A549 (cell line): ENCODE measurements around the gene ELFN1. TPM values are rescaled to one million over a fixed set of nuclear protein-coding genes. Genes with fewer than 3 reads are reported as not detected.
A peak's percentile ranks its signal among the peaks of the same experiment; 100 is the strongest.

Experiments
- ATAC-seq, 2 experiments: fragments of 200-7000 bp in 1 of 2; fragments of >200 bp in 1 of 2; cut with Nextera tagmentation in 1 of 2; cut with Tn5 transposase in 1 of 2; 3 replicates each; pipeline versions ENCODE4 v1.8.0 to v1.9.1; 2018 to 2020; ENCODE audit warnings: mild to moderate bottlenecking in 1 of 2, moderate library complexity in 1 of 2
- CTCF ChIA-PET: fragments of 300-600 bp; sonication (Branson Sonifier 250); formaldehyde crosslinking; extraction: SDS; loops from one replicate; lab custom pipeline; 2021; ENCODE audit warnings: antibody characterized with exemption, inconsistent platforms; lab: Yijun Ruan, JAX
- POLR2A ChIA-PET: fragments of 350-600 bp; formaldehyde crosslinking; extraction: SDS; loops from one replicate; lab custom pipeline; 2021; ENCODE audit warnings: antibody characterized with exemption, inconsistent platforms; lab: Yijun Ruan, JAX
- DNase-seq, 2 experiments: peaks; one replicate each; pipeline versions ENCODE4 v3.0.0 to v3.0.0-alpha.2; 2011 to 2016; ENCODE audit warnings: low read depth in 1 of 2, low spot score in 1 of 2
- FAIRE-seq: peaks from 2 replicates; lab custom pipeline; 2011; peaks lifted over from hg19 to GRCh38; lab: Jason Lieb, UNC
- H3K27ac ChIP-seq, 2 experiments: fragments of >200 bp; sonication (Bioruptor Twin); formaldehyde crosslinking; 3 replicates each; pipeline ENCODE4 v1.5.1; 2016 to 2017
- H3K4me1 ChIP-seq: fragments of >200 bp; sonication (Bioruptor Twin); formaldehyde crosslinking; 3 replicates; pipeline ENCODE4 v1.6.1; 2016
- H3K4me2 ChIP-seq: fragments of >200 bp; sonication (Bioruptor Twin); formaldehyde crosslinking; 3 replicates; pipeline ENCODE4 v1.6.1; 2016
- H3K4me3 ChIP-seq: fragments of >200 bp; sonication (Bioruptor Twin); formaldehyde crosslinking; 3 replicates; pipeline ENCODE4 v1.5.1; 2016
- H3K9me3 ChIP-seq: fragments of >200 bp; sonication (Bioruptor Twin); formaldehyde crosslinking; 3 replicates; pipeline ENCODE4 v1.6.1; 2016
- BCL3 ChIP-seq: fragments of >200 bp; sonication (Bioruptor Twin); formaldehyde crosslinking; IDR thresholded peaks from 3 replicates; pipeline ENCODE4 v1.6.1; 2016
- CBX8 ChIP-seq: fragments of 200-600 bp; sonication (generic); IDR thresholded peaks from 2 replicates; pipeline ENCODE4 v1.6.1; 2016
- CHD4 ChIP-seq: fragments of 200-600 bp; sonication (generic); IDR thresholded peaks from 2 replicates; pipeline ENCODE4 v1.6.1; 2016; ENCODE audit warnings: antibody characterized with exemption, mild to moderate bottlenecking, borderline replicate concordance
- ESRRA ChIP-seq: fragments of 150-350 bp; IDR thresholded peaks from 2 replicates; pipeline ENCODE4 v1.6.1; 2014; ENCODE audit warnings: mild to moderate bottlenecking, low read length, borderline replicate concordance
- FOXS1 ChIP-seq: fragments of 250-450 bp; sonication (Bioruptor Pico); IDR thresholded peaks from 2 replicates; pipeline ENCODE4 v1.5.0; 2020; ENCODE audit warnings: mild to moderate bottlenecking, moderate library complexity
- GATA3 ChIP-seq: IDR thresholded peaks from 2 replicates; pipeline ENCODE4 v1.6.1; 2012; ENCODE audit warnings: borderline replicate concordance
- HEYL ChIP-seq: fragments of 250-450 bp; sonication (Bioruptor Pico); IDR thresholded peaks from 2 replicates; pipeline ENCODE4 v1.8.0; 2021; ENCODE audit warnings: mild to moderate bottlenecking, moderate library complexity
- HOXA7 ChIP-seq: fragments of 250-450 bp; sonication (Bioruptor Pico); IDR thresholded peaks from 2 replicates; pipeline ENCODE4 v1.5.0; 2020; ENCODE audit warnings: mild to moderate bottlenecking, moderate library complexity
- HOXB13 ChIP-seq: fragments of 250-450 bp; sonication (Bioruptor Pico); IDR thresholded peaks from 2 replicates; pipeline ENCODE4 v1.5.0; 2020; ENCODE audit warnings: low read depth, mild to moderate bottlenecking, moderate library complexity
- HOXB5 ChIP-seq: fragments of 250-450 bp; sonication (Bioruptor Pico); IDR thresholded peaks from 2 replicates; pipeline ENCODE4 v1.5.0; 2020; ENCODE audit warnings: mild to moderate bottlenecking, moderate library complexity
- KDM1A ChIP-seq: fragments of 200-600 bp; sonication (generic); IDR thresholded peaks from 2 replicates; pipeline ENCODE4 v1.6.1; 2016; ENCODE audit warnings: low read depth, mild to moderate bottlenecking
- KDM5A ChIP-seq: fragments of 200-600 bp; sonication (generic); IDR thresholded peaks from 2 replicates; pipeline ENCODE4 v1.6.1; 2016; ENCODE audit warnings: antibody characterized with exemption, mild to moderate bottlenecking
- MAFK ChIP-seq: fragments of 450-650 bp; IDR thresholded peaks from 2 replicates; pipeline ENCODE4 v1.6.1; 2014; ENCODE audit not compliant: partially characterized antibody
- NFE2L2 ChIP-seq: fragments of 150-350 bp; conservative IDR thresholded peaks from 2 replicates; pipeline ENCODE4 v1.6.1; 2014; ENCODE audit warnings: low read length
- NR3C1 ChIP-seq: fragments of >200 bp; sonication (Bioruptor Twin); formaldehyde crosslinking; IDR thresholded peaks from 3 replicates; pipeline ENCODE4 v1.6.1; 2017
- POLR2A ChIP-seq: IDR thresholded peaks from 2 replicates; pipeline ENCODE4 v1.6.1; 2012; ENCODE audit warnings: mild to moderate bottlenecking, low read length
- POLR2AphosphoS2 ChIP-seq: conservative IDR thresholded peaks from 2 replicates; pipeline ENCODE4 v1.6.1; 2012; ENCODE audit warnings: low read length, improper control_type of control experiment, inconsistent platforms
- RAD21 ChIP-seq, 2 experiments: fragments of >200 bp in 1 of 2; sonication (Bioruptor Twin) in 1 of 2; formaldehyde crosslinking in 1 of 2; IDR thresholded peaks in 1 of 2; conservative IDR thresholded peaks in 1 of 2; 2 replicates in 1 of 2; 3 replicates in 1 of 2; pipeline ENCODE4 v1.6.1; 2012 to 2018; ENCODE audit warnings: inconsistent platforms in 1 of 2
- RFX5 ChIP-seq: fragments of 450-650 bp; IDR thresholded peaks from 2 replicates; pipeline ENCODE4 v1.7.1; 2014; ENCODE audit warnings: antibody characterized with exemption, mild to moderate bottlenecking, moderate library complexity
- ZFP36 ChIP-seq: fragments of 450-650 bp; IDR thresholded peaks from 2 replicates; pipeline ENCODE4 v1.6.1; 2014; ENCODE audit warnings: borderline replicate concordance; ENCODE audit not compliant: partially characterized antibody
- WGBS: methylation state at CpG from one replicate; pipeline ENCODE4 v1.1.6; 2017; ENCODE audit errors: missing lambda C conversion rate; 5-methylcytosine and 5-hydroxymethylcytosine counted together
- polyA plus RNA-seq, 4 experiments: library from polyadenylated mRNA; depleted of rRNA in 3 of 4; stranded (reverse); fragments of >200 nt; fragmentation: RNase III in 1 of 4; extraction: RNeasy Plus Mini Kit Qiagen cat#74134 plus additional on column Dnase treatment in 1 of 4; gene quantifications; 2 replicates in 3 of 4; 3 replicates in 1 of 4; pipeline ENCODE4 v1.2.3, GENCODE V29; 2011 to 2017
- TF ChIP-seq, protein P1 (sequence below): IDR thresholded peaks from 2 replicates; pipeline ENCODE4 v1.6.1; 2012
- TF ChIP-seq, protein P2 (sequence below): fragments of 150-350 bp; IDR thresholded peaks from 2 replicates; pipeline ENCODE4 v1.6.1; 2014; ENCODE audit warnings: low read depth, mild to moderate bottlenecking, low read length
- TF ChIP-seq, protein P3 (sequence below): IDR thresholded peaks from 2 replicates; pipeline ENCODE4 v1.6.1; 2012; ENCODE audit warnings: low read depth, borderline replicate concordance

The ELFN1 gene
- polyA plus RNA-seq, 2 of the 4 experiments (the other 2 are of a cell fraction): 0.08 to 0.10 TPM

- no peak overlapping the region for H3K4me3 ChIP-seq
- ChIA-PET CTCF (interaction anchor here (0.7 to 1.6 kb wide), 5 partner anchors 10 to 57 kb away, joined by 3 to 5 read pairs (median 3); no protein-coding TSS in a partner anchor), POLR2A (interaction anchor here (0.6 kb wide), 1 partner anchor 454 kb away, joined by 4 read pairs; no protein-coding TSS in a partner anchor)
- FAIRE-seq: no peak
- 0 out of 3 replicates have a peak, but pooled peaks cover 6% of the 10 kb centered on the region for H3K4me1 ChIP-seq
- H3K27ac ChIP-seq: no peak overlapping the region
- TF ChIP-seq RAD21 (conservative IDR thresholded peaks at IDR 0.05 in 1 of 2, IDR thresholded peaks at IDR 0.05 in 1 of 2) (no peak), HOXA7 (CRISPR knock-in tag) (no peak), POLR2AphosphoS2 (no peak), BCL3 (no peak), ZFP36 (no peak), MAFK (peak; percentile 36)
- TF ChIP-seq, protein P1, sequence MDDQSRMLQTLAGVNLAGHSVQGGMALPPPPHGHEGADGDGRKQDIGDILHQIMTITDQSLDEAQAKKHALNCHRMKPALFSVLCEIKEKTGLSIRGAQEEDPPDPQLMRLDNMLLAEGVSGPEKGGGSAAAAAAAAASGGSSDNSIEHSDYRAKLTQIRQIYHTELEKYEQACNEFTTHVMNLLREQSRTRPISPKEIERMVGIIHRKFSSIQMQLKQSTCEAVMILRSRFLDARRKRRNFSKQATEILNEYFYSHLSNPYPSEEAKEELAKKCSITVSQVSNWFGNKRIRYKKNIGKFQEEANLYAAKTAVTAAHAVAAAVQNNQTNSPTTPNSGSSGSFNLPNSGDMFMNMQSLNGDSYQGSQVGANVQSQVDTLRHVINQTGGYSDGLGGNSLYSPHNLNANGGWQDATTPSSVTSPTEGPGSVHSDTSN: no peak
- TF ChIP-seq, protein P2, sequence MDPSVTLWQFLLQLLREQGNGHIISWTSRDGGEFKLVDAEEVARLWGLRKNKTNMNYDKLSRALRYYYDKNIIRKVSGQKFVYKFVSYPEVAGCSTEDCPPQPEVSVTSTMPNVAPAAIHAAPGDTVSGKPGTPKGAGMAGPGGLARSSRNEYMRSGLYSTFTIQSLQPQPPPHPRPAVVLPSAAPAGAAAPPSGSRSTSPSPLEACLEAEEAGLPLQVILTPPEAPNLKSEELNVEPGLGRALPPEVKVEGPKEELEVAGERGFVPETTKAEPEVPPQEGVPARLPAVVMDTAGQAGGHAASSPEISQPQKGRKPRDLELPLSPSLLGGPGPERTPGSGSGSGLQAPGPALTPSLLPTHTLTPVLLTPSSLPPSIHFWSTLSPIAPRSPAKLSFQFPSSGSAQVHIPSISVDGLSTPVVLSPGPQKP: no peak
- no peak overlapping the region for H3K4me2 ChIP-seq
- WGBS: 70% methylated on average over 14 of the region's 14 CpGs
- no peaks in the 10 kb centered on the region for H3K9me3 ChIP-seq
- no peak for DNase-seq
- ATAC-seq: peak; percentile 29 to 41; a peak in 4 of 6 replicates
Measured at GRCh38 chr7:1721047-1721690, 51.1 kb downstream of the ELFN1 start.

DNA sequence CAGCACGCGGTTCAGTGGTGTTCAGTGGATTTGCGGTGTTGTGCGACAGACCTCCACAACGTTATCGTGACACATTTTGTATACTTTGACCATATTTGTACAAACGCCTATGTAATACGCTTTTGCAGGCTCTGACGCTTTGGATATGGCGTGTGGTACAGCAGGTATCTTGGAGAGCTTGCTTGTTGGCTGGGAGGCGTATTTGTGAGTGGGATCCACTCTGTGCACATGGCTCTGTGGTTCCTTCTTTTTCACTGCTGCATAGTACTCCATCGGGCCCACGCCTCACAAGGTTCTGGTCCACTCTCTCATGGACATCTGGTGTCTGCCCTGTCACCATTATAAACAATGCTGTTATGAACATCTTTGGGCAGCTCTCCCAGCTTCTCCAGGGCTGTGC is 53.2 kb downstream of the ELFN1 start:
- 72% methylated on average over 13 of the region's 13 CpGs for WGBS
- no peak overlapping the region for H3K4me3 ChIP-seq
- DNase-seq (no peak), FAIRE-seq (no peak), ATAC-seq (no peak)
- H3K27ac ChIP-seq: no peak overlapping the region
- CTCF ChIA-PET: no interaction called here
- no peak overlapping the region for H3K4me2 ChIP-seq
- no peaks in the 10 kb centered on the region for H3K9me3 ChIP-seq
- TF ChIP-seq HEYL (CRISPR knock-in tag) (no peak), CBX8 (no peak), ZFP36 (no peak), GATA3 (no peak), FOXS1 (no peak), POLR2A (no peak), HOXB5 (CRISPR knock-in tag) (no peak), HOXB13 (CRISPR knock-in tag) (no peak), KDM1A (no peak), NFE2L2 (no peak), KDM5A (no peak), RFX5 (no peak), NR3C1 (no peak), ESRRA (no peak), CHD4 (no peak)
- TF ChIP-seq, protein P3, sequence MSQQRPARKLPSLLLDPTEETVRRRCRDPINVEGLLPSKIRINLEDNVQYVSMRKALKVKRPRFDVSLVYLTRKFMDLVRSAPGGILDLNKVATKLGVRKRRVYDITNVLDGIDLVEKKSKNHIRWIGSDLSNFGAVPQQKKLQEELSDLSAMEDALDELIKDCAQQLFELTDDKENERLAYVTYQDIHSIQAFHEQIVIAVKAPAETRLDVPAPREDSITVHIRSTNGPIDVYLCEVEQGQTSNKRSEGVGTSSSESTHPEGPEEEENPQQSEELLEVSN: no peak
- POLR2A ChIA-PET: no interaction called here
- no peaks in the 10 kb centered on the region for H3K4me1 ChIP-seq
